Panc1 (cell line): Measurements from ENCODE around the gene ORAI1.

Source experiments
- POLR2AphosphoS5 ChIP-seq: IDR thresholded peaks from 2 replicates; pipeline ENCODE4 v1.6.1; 2012; ENCODE audit warnings: mild to moderate bottlenecking, low read depth, low read length, moderate library complexity
- TF ChIP-seq, protein P1 (sequence below), 2 experiments: IDR thresholded peaks; 2 replicates each; pipeline ENCODE4 v1.6.1; 2011 to 2012; ENCODE audit warnings: low read depth in 2 of 2, control low read depth in 1 of 2, low read length in 1 of 2, mild to moderate bottlenecking in 1 of 2, moderate library complexity in 1 of 2; ENCODE audit not compliant: insufficient read depth in 1 of 2

DNA sequence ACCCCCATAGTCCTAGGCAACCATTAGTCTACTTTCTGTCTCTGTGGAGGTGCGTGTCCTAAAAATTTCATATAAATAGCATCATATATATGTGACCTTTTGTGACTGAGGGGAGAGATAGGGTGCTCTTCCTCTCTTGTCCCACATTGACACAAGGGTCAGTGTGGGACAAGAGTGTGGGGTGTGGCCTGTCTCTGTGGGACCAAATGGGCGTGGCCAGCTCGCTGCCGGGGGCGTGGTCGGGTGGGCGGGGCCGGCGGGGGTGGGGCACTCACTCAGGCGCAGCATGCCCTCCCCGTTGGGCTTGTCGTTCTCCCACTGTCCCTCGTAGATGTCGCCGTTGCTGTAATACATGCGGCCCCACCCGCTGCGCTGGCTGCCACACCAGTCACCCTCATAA is 27.7 kb downstream of the ORAI1 start:
- TF ChIP-seq POLR2AphosphoS5 = no peak
- TF ChIP-seq, protein P1, sequence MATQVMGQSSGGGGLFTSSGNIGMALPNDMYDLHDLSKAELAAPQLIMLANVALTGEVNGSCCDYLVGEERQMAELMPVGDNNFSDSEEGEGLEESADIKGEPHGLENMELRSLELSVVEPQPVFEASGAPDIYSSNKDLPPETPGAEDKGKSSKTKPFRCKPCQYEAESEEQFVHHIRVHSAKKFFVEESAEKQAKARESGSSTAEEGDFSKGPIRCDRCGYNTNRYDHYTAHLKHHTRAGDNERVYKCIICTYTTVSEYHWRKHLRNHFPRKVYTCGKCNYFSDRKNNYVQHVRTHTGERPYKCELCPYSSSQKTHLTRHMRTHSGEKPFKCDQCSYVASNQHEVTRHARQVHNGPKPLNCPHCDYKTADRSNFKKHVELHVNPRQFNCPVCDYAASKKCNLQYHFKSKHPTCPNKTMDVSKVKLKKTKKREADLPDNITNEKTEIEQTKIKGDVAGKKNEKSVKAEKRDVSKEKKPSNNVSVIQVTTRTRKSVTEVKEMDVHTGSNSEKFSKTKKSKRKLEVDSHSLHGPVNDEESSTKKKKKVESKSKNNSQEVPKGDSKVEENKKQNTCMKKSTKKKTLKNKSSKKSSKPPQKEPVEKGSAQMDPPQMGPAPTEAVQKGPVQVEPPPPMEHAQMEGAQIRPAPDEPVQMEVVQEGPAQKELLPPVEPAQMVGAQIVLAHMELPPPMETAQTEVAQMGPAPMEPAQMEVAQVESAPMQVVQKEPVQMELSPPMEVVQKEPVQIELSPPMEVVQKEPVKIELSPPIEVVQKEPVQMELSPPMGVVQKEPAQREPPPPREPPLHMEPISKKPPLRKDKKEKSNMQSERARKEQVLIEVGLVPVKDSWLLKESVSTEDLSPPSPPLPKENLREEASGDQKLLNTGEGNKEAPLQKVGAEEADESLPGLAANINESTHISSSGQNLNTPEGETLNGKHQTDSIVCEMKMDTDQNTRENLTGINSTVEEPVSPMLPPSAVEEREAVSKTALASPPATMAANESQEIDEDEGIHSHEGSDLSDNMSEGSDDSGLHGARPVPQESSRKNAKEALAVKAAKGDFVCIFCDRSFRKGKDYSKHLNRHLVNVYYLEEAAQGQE (IDR thresholded peaks at IDR 0.05; ENCODE audit: insufficient read depth in 1 of 2, low read depth in 2 of 2, low read length in 1 of 2) = no peak
